ENCODE results near the gene MBD3L5. TPM values are rescaled to one million over a fixed set of nuclear protein-coding genes. Genes with fewer than 3 reads are reported as not detected.

Gene MBD3L5
- total and polyA plus RNA-seq, 3 experiments from 2014 or later, result not detected

Other genes with a start within 250 kb of the MBD3L5 start
- gene ADGRE1, start 143.0 kb upstream of the MBD3L5 start, total RNA-seq, result under 1 TPM; 0.53 to 0.59 TPM
- gene ADGRE1, start 143.0 kb upstream of the MBD3L5 start, polyA plus RNA-seq, result 0.36 TPM
- not detected for gene MBD3L2B, start 9.1 kb upstream of the MBD3L5 start, total RNA-seq
- not detected for gene MBD3L2B, start 9.1 kb upstream of the MBD3L5 start, polyA plus RNA-seq
- gene MBD3L4, start 9.6 kb downstream of the MBD3L5 start, total RNA-seq, result not detected
- not detected for gene MBD3L4, start 9.6 kb downstream of the MBD3L5 start, polyA plus RNA-seq
- gene MBD3L2, start 18.7 kb downstream of the MBD3L5 start, total RNA-seq, result not detected
- not detected for gene MBD3L2, start 18.7 kb downstream of the MBD3L5 start, polyA plus RNA-seq
- not detected for gene MBD3L3, start 28.1 kb downstream of the MBD3L5 start, total RNA-seq
- gene MBD3L3, start 28.1 kb downstream of the MBD3L5 start, polyA plus RNA-seq, result not detected
- gene ZNF557, start 39.1 kb downstream of the MBD3L5 start, total RNA-seq, result 10 to 100 TPM; 12.0 to 12.7 TPM
- 10.2 TPM for gene ZNF557, start 39.1 kb downstream of the MBD3L5 start, polyA plus RNA-seq

All from CD8-positive, alpha-beta memory T cell (primary cell).